ENCODE results near the gene FMN1.

The FMN1 gene

GRCh38 chr15:33069161-33069560 lies 125.4 kb downstream of the FMN1 start:
- H3K79me2 ChIP-seq, result no peaks in the 10 kb centered on the region
- no peak overlapping the region for H3K9ac ChIP-seq
- peak overlapping the region; percentile 68 for H3K27ac ChIP-seq
- peak overlapping the region; percentile 81 for H3K4me2 ChIP-seq (ENCODE audit: low read length)
- H2AFZ ChIP-seq, result no peak overlapping the region
- no peak overlapping the region for H3K4me3 ChIP-seq (ENCODE audit: low read depth, low read length)
- H3K4me1 ChIP-seq, result peaks cover 11% of the 10 kb centered on the region
- TF ChIP-seq, protein P1, sequence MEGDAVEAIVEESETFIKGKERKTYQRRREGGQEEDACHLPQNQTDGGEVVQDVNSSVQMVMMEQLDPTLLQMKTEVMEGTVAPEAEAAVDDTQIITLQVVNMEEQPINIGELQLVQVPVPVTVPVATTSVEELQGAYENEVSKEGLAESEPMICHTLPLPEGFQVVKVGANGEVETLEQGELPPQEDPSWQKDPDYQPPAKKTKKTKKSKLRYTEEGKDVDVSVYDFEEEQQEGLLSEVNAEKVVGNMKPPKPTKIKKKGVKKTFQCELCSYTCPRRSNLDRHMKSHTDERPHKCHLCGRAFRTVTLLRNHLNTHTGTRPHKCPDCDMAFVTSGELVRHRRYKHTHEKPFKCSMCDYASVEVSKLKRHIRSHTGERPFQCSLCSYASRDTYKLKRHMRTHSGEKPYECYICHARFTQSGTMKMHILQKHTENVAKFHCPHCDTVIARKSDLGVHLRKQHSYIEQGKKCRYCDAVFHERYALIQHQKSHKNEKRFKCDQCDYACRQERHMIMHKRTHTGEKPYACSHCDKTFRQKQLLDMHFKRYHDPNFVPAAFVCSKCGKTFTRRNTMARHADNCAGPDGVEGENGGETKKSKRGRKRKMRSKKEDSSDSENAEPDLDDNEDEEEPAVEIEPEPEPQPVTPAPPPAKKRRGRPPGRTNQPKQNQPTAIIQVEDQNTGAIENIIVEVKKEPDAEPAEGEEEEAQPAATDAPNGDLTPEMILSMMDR (IDR thresholded peaks at IDR 0.05), result no peak
- H3K27me3 ChIP-seq (ENCODE audit: control insufficient read depth, insufficient read depth, low read length), result no peaks in the 10 kb centered on the region
- no peaks in the 10 kb centered on the region for H3K36me3 ChIP-seq (ENCODE audit: control insufficient read depth, insufficient read depth, low read length)
- H3K9me3 ChIP-seq (ENCODE audit: control insufficient read depth, low read length), result no peaks in the 10 kb centered on the region

DNA sequence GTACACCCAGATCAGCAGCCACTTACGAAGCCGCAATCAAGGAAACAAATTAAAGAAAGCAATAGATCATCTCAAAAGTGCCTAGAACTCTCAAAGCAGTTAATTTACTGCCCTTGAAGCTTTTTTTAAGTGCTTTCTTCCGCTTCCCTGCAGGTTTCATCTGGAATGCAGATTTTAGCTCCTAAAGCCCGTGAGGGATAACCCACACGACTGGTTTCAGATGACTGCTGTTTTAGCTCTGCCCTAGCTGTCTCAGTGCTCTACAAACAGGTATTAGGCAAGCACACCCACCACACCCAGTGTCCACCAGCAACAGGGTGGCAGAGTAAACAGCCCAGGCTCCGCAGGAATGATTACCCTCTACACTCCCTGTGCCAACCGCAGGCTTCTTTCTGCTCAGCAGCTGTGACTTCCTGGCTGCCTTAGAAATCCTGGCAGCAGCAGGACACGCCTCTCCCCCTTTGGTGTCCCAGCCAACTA lies 126.0 kb downstream of the FMN1 start:
- Histone ChIP-seq H2AFZ (peak overlapping the region; percentile 68), H3K27ac (peak overlapping the region; percentile 68), H3K4me1 (peaks cover 11% of the 10 kb centered on the region), H3K4me3 (ENCODE audit: low read depth, low read length) (peak overlapping the region; percentile 48), H3K27me3 (ENCODE audit: control insufficient read depth, insufficient read depth, low read length) (no peaks in the 10 kb centered on the region), H3K9me3 (ENCODE audit: control insufficient read depth, low read length) (no peaks in the 10 kb centered on the region), H3K4me2 (ENCODE audit: low read length) (peak overlapping the region; percentile 81), H3K9ac (peak overlapping the region; percentile 6), H3K36me3 (ENCODE audit: control insufficient read depth, insufficient read depth, low read length) (no peaks in the 10 kb centered on the region), H3K79me2 (no peaks in the 10 kb centered on the region)
- TF ChIP-seq, protein P1 (IDR thresholded peaks at IDR 0.05), result no peak

DNA sequence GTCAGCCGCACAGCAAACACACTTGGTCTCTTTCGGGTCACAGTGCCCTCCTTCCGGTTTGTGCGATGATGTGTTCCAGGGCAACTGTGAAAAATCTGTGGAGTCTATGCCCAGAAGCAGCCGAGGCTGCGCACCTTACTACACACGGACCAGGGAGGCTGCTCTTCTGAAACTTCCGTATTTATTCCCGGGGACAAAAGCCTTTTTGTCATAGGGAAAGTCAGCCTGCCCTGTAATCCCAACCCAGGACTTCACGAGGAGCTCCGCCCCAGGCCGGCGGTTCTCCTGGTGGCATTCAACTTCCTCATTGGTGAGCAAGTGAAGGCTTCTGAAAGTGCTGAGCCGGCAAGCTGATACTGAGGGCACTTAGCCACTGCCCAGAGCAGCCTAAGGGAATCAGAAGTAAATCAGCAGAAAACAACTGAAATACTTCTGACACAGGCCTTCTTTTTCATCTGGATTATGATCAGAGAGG lies 126.5 kb downstream of the FMN1 start:
- peak overlapping the region; percentile 68 for H2AFZ ChIP-seq
- TF ChIP-seq, protein P1 (IDR thresholded peaks at IDR 0.05), result no peak
- peak overlapping the region; percentile 81 for H3K4me2 ChIP-seq (ENCODE audit: low read length)
- no peaks in the 10 kb centered on the region for H3K36me3 ChIP-seq (ENCODE audit: control insufficient read depth, insufficient read depth, low read length)
- H3K27me3 ChIP-seq (ENCODE audit: control insufficient read depth, insufficient read depth, low read length), result no peaks in the 10 kb centered on the region
- H3K9ac ChIP-seq, result no peak overlapping the region
- peak overlapping the region; percentile 48 for H3K4me3 ChIP-seq (ENCODE audit: low read depth, low read length)
- H3K4me1 ChIP-seq, result peaks cover 11% of the 10 kb centered on the region
- H3K27ac ChIP-seq, result peak overlapping the region; percentile 68
- no peaks in the 10 kb centered on the region for H3K79me2 ChIP-seq
- no peaks in the 10 kb centered on the region for H3K9me3 ChIP-seq (ENCODE audit: control insufficient read depth, low read length)

GRCh38 chr15:33067456-33067855 lies 127.1 kb downstream of the FMN1 start:
- Histone ChIP-seq H3K27ac (peak overlapping the region; percentile 68), H3K79me2 (no peaks in the 10 kb centered on the region), H3K9me3 (ENCODE audit: control insufficient read depth, low read length) (no peaks in the 10 kb centered on the region), H2AFZ (peak overlapping the region; percentile 68), H3K4me3 (ENCODE audit: low read depth, low read length) (peak overlapping the region; percentile 48), H3K9ac (no peak overlapping the region), H3K4me2 (ENCODE audit: low read length) (peak overlapping the region; percentile 81), H3K36me3 (ENCODE audit: control insufficient read depth, insufficient read depth, low read length) (no peaks in the 10 kb centered on the region), H3K27me3 (ENCODE audit: control insufficient read depth, insufficient read depth, low read length) (no peaks in the 10 kb centered on the region), H3K4me1 (peaks cover 11% of the 10 kb centered on the region)
- TF ChIP-seq, protein P1 (IDR thresholded peaks at IDR 0.05), result no peak

- Histone ChIP-seq H3K36me3 (ENCODE audit: control insufficient read depth, insufficient read depth, low read length) (no peaks in the 10 kb centered on the region), H3K79me2 (no peaks in the 10 kb centered on the region), H3K27ac (no peak overlapping the region), H3K4me1 (peaks cover 9% of the 10 kb centered on the region), H3K4me2 (ENCODE audit: low read length) (peak overlapping the region; percentile 81), H2AFZ (no peak overlapping the region), H3K4me3 (ENCODE audit: low read depth, low read length) (peak overlapping the region; percentile 28), H3K27me3 (ENCODE audit: control insufficient read depth, insufficient read depth, low read length) (no peaks in the 10 kb centered on the region), H3K9ac (no peak overlapping the region), H3K9me3 (ENCODE audit: control insufficient read depth, low read length) (no peaks in the 10 kb centered on the region)
- TF ChIP-seq, protein P1 (IDR thresholded peaks at IDR 0.05), result no peak
These were observed 127.9 kb downstream of the FMN1 start for GRCh38 chr15:33066584-33066983.

All from parathyroid adenoma (tissue), 2 donors.